ENCODE measurements around the gene TNFRSF6B. TPM values are rescaled to one million over a fixed set of nuclear protein-coding genes. Genes with fewer than 3 reads are reported as not detected.

TNFRSF6B gene
- total and polyA plus RNA-seq, 10 donors: 8.9 to 104 (median 31.0) TPM

GRCh38 chr20:63731410-63731809 lies 35.0 kb downstream of the TNFRSF6B start:
- Histone ChIP-seq H3K27me3 (replicated peaks in 1 of 7) (no peaks in the 10 kb centered on the region), H3K4me3 (no peak overlapping the region), H3K4me1 (peaks cover 19 to 75% (median 57%) of the 10 kb centered on the region in 6 donors), H3K9me3 (peaks cover 0 to under 1% (median 0%) of the 10 kb centered on the region in 8 donors), H3K27ac (peak overlapping the region in 2 of 8 donors; percentile 54 to 83), H3K36me3 (peaks cover 0 to 65% (median 33%) of the 10 kb centered on the region in 6 donors)
- 56 to 90% (median 73%) methylated on average over 4 to 5 of the region's 5 CpGs for WGBS, 5 donors
- no peak for TF ChIP-seq POLR2AphosphoS5 (IDR thresholded peaks at IDR 0.05)
- intact Hi-C loops (cut with DNase I; ENCODE audit: low total_unique reads): no loop called here
- no peak for DNase-seq

GRCh38 chr20:63732118-63733095 lies 36.0 kb downstream of the TNFRSF6B start:
- no peak for TF ChIP-seq CTCF (IDR thresholded peaks at IDR 0.05 in 8 of 11, conservative IDR thresholded peaks at IDR 0.05 in 3 of 11)
- no peak for TF ChIP-seq POLR2A (IDR thresholded peaks at IDR 0.05)
- peak in 1 of 3 donors; percentile 18 for TF ChIP-seq POLR2AphosphoS5 (IDR thresholded peaks at IDR 0.05)
- H3K9me3 ChIP-seq: no peaks in the 10 kb centered on the region
- intact Hi-C loops (cut with DNase I; ENCODE audit: low total_unique reads): no loop called here
- peaks cover 0 to 64% (median 32%) of the 10 kb centered on the region in 6 donors for H3K36me3 ChIP-seq
- peaks cover 0 to 6% (median 0%) of the 10 kb centered on the region in 7 donors for H3K27me3 ChIP-seq (replicated peaks in 1 of 7)
- 87 to 92% (median 89%) methylated on average over 38 of the region's 38 CpGs for WGBS, 5 donors
- no peak for DNase-seq
- H3K4me1 ChIP-seq: peaks cover 26 to 76% (median 64%) of the 10 kb centered on the region in 6 donors
- H3K27ac ChIP-seq: peak overlapping the region in 1 of 8 donors; percentile 83
- no peak overlapping the region for H3K4me3 ChIP-seq

- DNase-seq: no peak
- H3K4me1 ChIP-seq: peaks cover 31 to 76% (median 65%) of the 10 kb centered on the region in 6 donors
- 90 to 95% (median 93%) methylated on average over 12 to 13 of the region's 13 CpGs for WGBS, 5 donors
Observed at GRCh38 chr20:63733117-63733516, 36.7 kb downstream of the TNFRSF6B start.

GRCh38 chr20:63733579-63734081 lies 37.2 kb downstream of the TNFRSF6B start:
- H3K4me1 ChIP-seq: peaks cover 34 to 76% (median 65%) of the 10 kb centered on the region in 6 donors
- intact Hi-C loops (cut with DNase I; ENCODE audit: low total_unique reads): no loop called here

More at GRCh38 chr20:63733117-63733516, 36.7 kb downstream of the TNFRSF6B start:
- intact Hi-C loops (cut with DNase I; ENCODE audit: low total_unique reads): no loop called here
- Histone ChIP-seq H3K4me3 (no peak overlapping the region), H3K27ac (no peak overlapping the region), H3K27me3 (replicated peaks in 1 of 7) (peaks cover 0 to 13% (median 0%) of the 10 kb centered on the region in 7 donors), H3K9me3 (no peaks in the 10 kb centered on the region), H3K36me3 (peaks cover 0 to 64% (median 32%) of the 10 kb centered on the region in 6 donors)
- TF ChIP-seq POLR2A (IDR thresholded peaks at IDR 0.05): no peak
- TF ChIP-seq POLR2AphosphoS5 (IDR thresholded peaks at IDR 0.05): no peak

More at GRCh38 chr20:63733579-63734081, 37.2 kb downstream of the TNFRSF6B start:
- WGBS, 5 donors: 90 to 95% (median 92%) methylated on average over 17 to 18 of the region's 18 CpGs
- Histone ChIP-seq H3K4me3 (no peak overlapping the region), H3K9me3 (no peaks in the 10 kb centered on the region), H3K27ac (no peak overlapping the region), H3K27me3 (replicated peaks in 1 of 7) (peaks cover 0 to 18% (median 0%) of the 10 kb centered on the region in 7 donors), H3K36me3 (peaks cover 0 to 64% (median 32%) of the 10 kb centered on the region in 6 donors)
- no peak for DNase-seq
- TF ChIP-seq POLR2AphosphoS5 (IDR thresholded peaks at IDR 0.05) (peak in 1 of 3 donors; percentile 55), CTCF (IDR thresholded peaks at IDR 0.05 in 8 of 11, conservative IDR thresholded peaks at IDR 0.05 in 3 of 11) (no peak), POLR2A (IDR thresholded peaks at IDR 0.05) (no peak)
